H1 (cell line): ENCODE data around the gene VWA3B. TPM values are rescaled to one million over a fixed set of nuclear protein-coding genes. Genes with fewer than 3 reads are reported as not detected.

Source experiments
- CTCF ChIA-PET: fragments of 300-600 bp; sonication (Branson Sonifier 250); formaldehyde crosslinking; loops from one replicate; lab custom pipeline; 2021; ENCODE audit not compliant: partially characterized antibody; lab: Charles Lee
- POLR2A ChIA-PET: fragments of 300-600 bp; sonication (Branson Sonifier 250); formaldehyde crosslinking; loops from one replicate; lab custom pipeline; 2021; ENCODE audit warnings: inconsistent platforms; ENCODE audit not compliant: partially characterized antibody; lab: Charles Lee
- DNase-seq, 2 experiments: peaks; one replicate each; pipeline versions ENCODE4 v3.0.0 to v3.0.0-alpha.2; 2010 to 2022; ENCODE audit warnings: low spot score in 2 of 2, low read depth in 1 of 2, mixed read lengths in 1 of 2
- FAIRE-seq: peaks from 2 replicates; lab custom pipeline; 2011; peaks lifted over from hg19 to GRCh38; lab: Jason Lieb, UNC
- H2AFZ ChIP-seq: 2 replicates; pipeline ENCODE4 v1.8.1; 2012; ENCODE audit warnings: low read length, inconsistent platforms
- H2AK5ac ChIP-seq: 2 replicates; pipeline ENCODE4 v1.6.1; 2013; ENCODE audit warnings: low read depth, low read length
- H2BK120ac ChIP-seq: replicated peaks from 2 replicates; pipeline ENCODE3; 2013; ENCODE audit warnings: low read depth, low read length, inconsistent platforms
- H2BK12ac ChIP-seq: 2 replicates; pipeline ENCODE4 v1.6.1; 2013; ENCODE audit warnings: low read depth, low read length
- H2BK15ac ChIP-seq: 2 replicates; pipeline ENCODE4 v1.6.1; 2013; ENCODE audit warnings: low read length
- H2BK20ac ChIP-seq: 2 replicates; pipeline ENCODE4 v1.6.1; 2013; ENCODE audit warnings: low read length
- H2BK5ac ChIP-seq: 2 replicates; pipeline ENCODE4 v1.6.1; 2013; ENCODE audit warnings: low read depth, low read length
- H3K14ac ChIP-seq: 2 replicates; pipeline ENCODE4 v1.6.1; 2013; ENCODE audit warnings: inconsistent platforms; ENCODE audit not compliant: insufficient read length
- H3K18ac ChIP-seq: 2 replicates; pipeline ENCODE4 v1.6.1; 2013; ENCODE audit warnings: low read length; ENCODE audit errors: extremely low read depth
- H3K23ac ChIP-seq: 2 replicates; pipeline ENCODE4 v1.6.1; 2013; ENCODE audit warnings: inconsistent platforms; ENCODE audit not compliant: insufficient read length
- H3K23me2 ChIP-seq: 2 replicates; pipeline ENCODE4 v1.6.1; 2013; ENCODE audit warnings: low read depth, low read length
- H3K27ac ChIP-seq: 2 replicates; pipeline ENCODE4 v1.6.1; 2011; ENCODE audit warnings: low read depth, low read length, inconsistent platforms
- H3K27me3 ChIP-seq, 4 experiments: replicated peaks in 1 of 4; 1 replicate in 1 of 4; 2 replicates in 3 of 4; pipeline versions ENCODE4 v1.6.1 to v1.8.1; 2011 to 2013; ENCODE audit warnings: low read length in 3 of 4, mild to moderate bottlenecking in 3 of 4, inconsistent platforms in 2 of 4, mixed read lengths in 2 of 4, moderate library complexity in 1 of 4; ENCODE audit not compliant: control insufficient read depth in 3 of 4, insufficient read depth in 3 of 4; ENCODE audit errors: extremely low read depth in 1 of 4
- H3K36me3 ChIP-seq, 4 experiments: 2 replicates each; pipeline versions ENCODE4 v1.6.1 to v1.8.1; 2011 to 2013; ENCODE audit warnings: mild to moderate bottlenecking in 4 of 4, low read length in 3 of 4, moderate library complexity in 2 of 4, control low read depth in 1 of 4, inconsistent platforms in 1 of 4; ENCODE audit not compliant: insufficient read depth in 4 of 4, control insufficient read depth in 2 of 4
- H3K4ac ChIP-seq: replicated peaks from 2 replicates; pipeline ENCODE3; 2013; ENCODE audit warnings: low read length, low read depth, mixed read lengths, inconsistent platforms; ENCODE audit not compliant: insufficient read length
- H3K4me1 ChIP-seq, 4 experiments: replicated peaks in 1 of 4; 1 replicate in 1 of 4; 2 replicates in 3 of 4; pipeline versions ENCODE4 v1.6.1 to v1.8.1; 2011 to 2013; ENCODE audit warnings: low read length in 3 of 4, inconsistent platforms in 2 of 4, mixed read lengths in 1 of 4; ENCODE audit not compliant: insufficient read depth in 4 of 4, control insufficient read depth in 3 of 4
- H3K4me2 ChIP-seq, 2 experiments: 2 replicates each; pipeline versions ENCODE4 v1.6.1 to v1.8.1; 2011 to 2013; ENCODE audit warnings: low read depth in 2 of 2, low read length in 2 of 2, control low read depth in 1 of 2, inconsistent platforms in 1 of 2, mild to moderate bottlenecking in 1 of 2; ENCODE audit not compliant: insufficient read depth in 1 of 2
- H3K4me3 ChIP-seq, 4 experiments: fragments of 200-600, 300-600 bp in 1 of 4; sonication (generic), shearing (Covaris generic), sonication (Bioruptor Twin) in 1 of 4; 2 replicates each; pipeline versions ENCODE4 v1.5.1 to v1.8.1; 2011 to 2016; ENCODE audit warnings: low read length in 4 of 4, low read depth in 3 of 4, control low read depth in 2 of 4, inconsistent platforms in 2 of 4, mild to moderate bottlenecking in 2 of 4, mixed read lengths in 1 of 4, moderate library complexity in 1 of 4; ENCODE audit not compliant: insufficient read depth in 2 of 4; ENCODE audit errors: extremely low read depth in 1 of 4
- H3K56ac ChIP-seq: replicated peaks from 2 replicates; pipeline ENCODE3; 2013; ENCODE audit warnings: low read depth, mild to moderate bottlenecking, mixed read lengths, low read length, inconsistent platforms; ENCODE audit not compliant: insufficient read length
- H3K79me1 ChIP-seq: 2 replicates; pipeline ENCODE4 v1.6.1; 2013; ENCODE audit warnings: low read depth, low read length, control low read depth
- H3K79me2 ChIP-seq, 2 experiments: 2 replicates each; pipeline versions ENCODE4 v1.6.1 to v1.8.1; 2012 to 2013; ENCODE audit warnings: low read length in 2 of 2, mild to moderate bottlenecking in 2 of 2, inconsistent platforms in 1 of 2; ENCODE audit not compliant: insufficient read depth in 2 of 2, control insufficient read depth in 1 of 2
- H3K9ac ChIP-seq, 4 experiments: replicated peaks in 1 of 4; 1 replicate in 1 of 4; 2 replicates in 3 of 4; pipeline versions ENCODE4 v1.6.1 to v1.8.1; 2011 to 2013; ENCODE audit warnings: low read depth in 3 of 4, low read length in 3 of 4, control low read depth in 2 of 4, mild to moderate bottlenecking in 2 of 4, moderate library complexity in 2 of 4, inconsistent platforms in 1 of 4; ENCODE audit errors: extremely low read depth in 1 of 4
- H3K9me3 ChIP-seq, 2 experiments: 2 replicates each; pipeline versions ENCODE4 v1.6.1 to v1.8.1; 2012 to 2013; ENCODE audit warnings: mild to moderate bottlenecking in 2 of 2, moderate library complexity in 2 of 2, control low read depth in 1 of 2, inconsistent platforms in 1 of 2, low read depth in 1 of 2, low read length in 1 of 2, mixed read lengths in 1 of 2; ENCODE audit not compliant: insufficient read depth in 2 of 2
- H4K20me1 ChIP-seq, 2 experiments: replicated peaks in 1 of 2; 2 replicates each; pipeline versions ENCODE3 to v1.8.1; 2011 to 2013; ENCODE audit warnings: inconsistent platforms in 2 of 2, low read length in 2 of 2, mild to moderate bottlenecking in 1 of 2; ENCODE audit not compliant: insufficient read depth in 2 of 2, control insufficient read depth in 1 of 2
- H4K5ac ChIP-seq: 2 replicates; pipeline ENCODE4 v1.6.1; 2013; ENCODE audit warnings: low read length, low read depth, mixed read lengths, inconsistent platforms; ENCODE audit not compliant: insufficient read length
- H4K8ac ChIP-seq: 2 replicates; pipeline ENCODE4 v1.8.0; 2013; ENCODE audit warnings: mild to moderate bottlenecking, moderate library complexity, low read length, inconsistent platforms; ENCODE audit not compliant: insufficient read depth; ENCODE audit errors: extremely low read depth
- H4K91ac ChIP-seq: replicated peaks from 2 replicates; pipeline ENCODE3; 2013; ENCODE audit warnings: low read length, mixed read lengths, inconsistent platforms; ENCODE audit not compliant: insufficient read length
- FOSL1 ChIP-seq: IDR thresholded peaks from 2 replicates; pipeline ENCODE4 v1.6.1; 2011; ENCODE audit warnings: mild to moderate bottlenecking, low read depth, low read length, moderate library complexity; ENCODE audit not compliant: insufficient read depth
- NRF1 ChIP-seq: IDR thresholded peaks from 2 replicates; pipeline ENCODE4 v1.6.1; 2011; ENCODE audit warnings: mild to moderate bottlenecking, low read depth, low read length, improper control_type of control experiment
- WGBS, 2 experiments: shearing (Covaris generic) in 1 of 2; methylation state at CpG; one replicate each; pipeline versions ENCODE4 v1.1.6 to v1.1.7; 2013 to 2015; ENCODE audit warnings: low lambda C conversion rate in 2 of 2, mixed read lengths in 2 of 2, inconsistent platforms in 1 of 2, low coverage in 1 of 2, missing lambda C conversion rate in 1 of 2; ENCODE audit not compliant: insufficient replicate concordance in 2 of 2, insufficient coverage in 1 of 2, insufficient read length in 1 of 2; ENCODE audit errors: extremely low coverage in 1 of 2, missing lambda C conversion rate in 1 of 2; 5-methylcytosine and 5-hydroxymethylcytosine counted together
- polyA plus RNA-seq, 7 experiments: library from polyadenylated mRNA; depleted of rRNA in 3 of 7; stranded (reverse) in 5 of 7; unstranded in 2 of 7; fragments of >200 nt in 5 of 7; fragments of 200-250 nt in 2 of 7; gene quantifications; 1 replicate in 5 of 7; 2 replicates in 1 of 7; 4 replicates in 1 of 7; pipeline versions ENCODE4 v1.2.1 to v1.2.3, GENCODE V29; 2011 to 2013; ENCODE audit warnings: missing spikeins in 2 of 7, mixed read lengths in 2 of 7
- total RNA-seq: library from RNA; stranded (reverse); fragmentation: NEBNext Ultra II Directional; extraction: Animal tissue kit (Norgen Biotek cat#: 25700); gene quantifications from 2 replicates; pipeline ENCODE4 v1.2.1, GENCODE V29; 2021

VWA3B gene
- total and polyA plus RNA-seq, 2 of the 8 experiments (the other 6 are each of a cell fraction or from before 2014, with no cell fraction given) = not detected

DNA sequence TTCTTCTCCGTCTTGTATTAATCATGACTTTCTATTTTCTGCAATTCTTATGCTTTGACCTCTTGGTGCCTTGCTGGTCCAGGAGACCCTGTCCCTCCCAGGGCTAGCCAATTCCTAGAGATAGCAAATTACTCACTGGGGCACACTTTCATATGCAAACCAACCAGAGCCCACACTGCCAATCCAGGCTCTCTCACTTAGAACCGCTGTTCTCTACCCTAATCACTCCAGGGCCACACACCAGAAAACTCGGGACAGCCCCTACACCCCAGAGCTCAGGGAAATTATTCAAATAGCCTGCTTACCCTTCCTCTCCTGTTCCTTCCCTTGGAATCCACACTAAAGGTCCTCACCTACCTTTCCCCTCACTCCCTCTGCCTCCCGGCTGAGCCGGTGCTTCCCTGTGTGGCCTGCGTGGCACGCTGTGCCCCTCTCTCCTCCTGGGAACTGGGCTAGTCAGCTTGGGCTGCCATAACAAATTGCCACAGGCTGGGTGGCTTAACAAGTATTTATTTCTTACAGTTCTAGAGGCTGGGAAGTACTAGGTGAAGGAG lies 41.7 kb downstream of the VWA3B start:
- no peak overlapping the region for H2BK12ac ChIP-seq
- H3K18ac ChIP-seq = no peak overlapping the region; the same call in 1 of the 2 replicates
- no peaks in the 10 kb centered on the region for H3K79me2 ChIP-seq
- no peak overlapping the region; the same call in 1 of the 2 replicates for H4K8ac ChIP-seq
- no peak overlapping the region for H3K4me2 ChIP-seq
- no peak overlapping the region for H2BK15ac ChIP-seq
- no peak for FAIRE-seq
- no peak overlapping the region for H3K4ac ChIP-seq
- H3K23ac ChIP-seq = no peak overlapping the region
- CTCF ChIA-PET = interaction anchor here (0.6 to 1.3 kb wide), 3 partner anchors 29 to 418 kb away, joined by 3 to 4 read pairs (median 3); no protein-coding TSS in a partner anchor
- no peak overlapping the region for H2BK20ac ChIP-seq
- no peak for TF ChIP-seq NRF1
- TF ChIP-seq FOSL1 = no peak
- TF ChIP-seq, all 59 proteins: peak for 0
- DNase-seq = no peak
- Histone ChIP-seq H3K27me3 (peaks cover 0 to 4% (median 3%) of the 10 kb centered on the region in 4 experiments; a peak in 4 of 7 replicates), H3K79me1 (no peaks in the 10 kb centered on the region), H3K14ac (no peak overlapping the region), H3K56ac (no peak overlapping the region), H3K4me1 (peaks cover 0 to 9% (median 4%) of the 10 kb centered on the region in 4 experiments; a peak in 3 of 7 replicates), H4K20me1 (no peaks in the 10 kb centered on the region), H3K9ac (no peak overlapping the region), H3K27ac (no peak overlapping the region), H3K23me2 (peaks cover 2% of the 10 kb centered on the region; the same call in 1 of the 2 replicates), H3K36me3 (no peaks in the 10 kb centered on the region; a peak in 1 of 8 replicates), H2AK5ac (no peak overlapping the region), H4K5ac (no peak overlapping the region), H3K9me3 (no peaks in the 10 kb centered on the region), H2BK5ac (no peak overlapping the region), H4K91ac (no peak overlapping the region), H2AFZ (no peak overlapping the region), H3K4me3 (no peak overlapping the region), H2BK120ac (no peak overlapping the region)
- WGBS, 2 experiments = 75% methylated on average over 7 of the region's 7 CpGs; no CpG with 5 or more reads in 1 of the 2 experiments
- POLR2A ChIA-PET = no interaction called here
